ENCODE data around the gene NLRP2B. TPM values are rescaled to one million over a fixed set of nuclear protein-coding genes. Genes with fewer than 3 reads are reported as not detected.

NLRP2B gene
- total RNA-seq, 2 experiments from 2014 or later, result not detected

- H4K20me1 ChIP-seq (ENCODE audit: insufficient read depth, low read length), result no peaks in the 10 kb centered on the region
- no peaks in the 10 kb centered on the region for H3K4me1 ChIP-seq (ENCODE audit: insufficient read depth, low read length, poor library complexity, severe bottlenecking)
- no peak for DNase-seq (ENCODE audit: low spot score)
- H2AFZ ChIP-seq (ENCODE audit: low read length), result no peak overlapping the region
- no peaks in the 10 kb centered on the region for H3K36me3 ChIP-seq (ENCODE audit: insufficient read depth, low read length)
- no peak overlapping the region for H3K4me2 ChIP-seq (ENCODE audit: low read length)
- no TSS peak for BruUV-seq (replicated peaks)
- intact Hi-C loops (cut with micrococcal nuclease; ENCODE audit: unreplicated experiment), result no loop called here
- TF ChIP-seq EZH2phosphoT487 (IDR thresholded peaks at IDR 0.05; ENCODE audit: borderline replicate concordance, low read depth, low read length) (no peak), CTCF (conservative IDR thresholded peaks at IDR 0.05; ENCODE audit: low read length) (no peak)
- no peaks in the 10 kb centered on the region for H3K9me2 ChIP-seq (ENCODE audit: insufficient read depth, low read length)
- ChIA-PET POLR2A (no interaction called here), CTCF (ENCODE audit: unreplicated experiment) (no interaction called here)
- no peak overlapping the region for H3K27ac ChIP-seq (ENCODE audit: low read depth, low read length, poor library complexity, severe bottlenecking)
- no peaks in the 10 kb centered on the region for H3K9me3 ChIP-seq (ENCODE audit: low read length)
- no peak overlapping the region for H3K4me3 ChIP-seq (ENCODE audit: low read depth, low read length, poor library complexity, severe bottlenecking)
- no peaks in the 10 kb centered on the region for H3K79me2 ChIP-seq (ENCODE audit: insufficient read depth, low read depth, low read length)
These were observed 25.0 kb downstream of the NLRP2B start for GRCh38 chrX:57655065-57655464.

- Histone ChIP-seq H3K27ac (ENCODE audit: low read depth, low read length, poor library complexity, severe bottlenecking) (no peak overlapping the region), H3K4me2 (ENCODE audit: low read length) (no peak overlapping the region), H3K4me1 (ENCODE audit: insufficient read depth, low read length, poor library complexity, severe bottlenecking) (no peaks in the 10 kb centered on the region), H3K9me2 (ENCODE audit: insufficient read depth, low read length) (no peaks in the 10 kb centered on the region), H3K9me3 (ENCODE audit: low read length) (no peaks in the 10 kb centered on the region), H3K4me3 (ENCODE audit: low read depth, low read length, poor library complexity, severe bottlenecking) (no peak overlapping the region), H3K36me3 (ENCODE audit: insufficient read depth, low read length) (no peaks in the 10 kb centered on the region), H3K79me2 (ENCODE audit: insufficient read depth, low read depth, low read length) (no peaks in the 10 kb centered on the region), H2AFZ (ENCODE audit: low read length) (no peak overlapping the region), H4K20me1 (ENCODE audit: insufficient read depth, low read length) (no peaks in the 10 kb centered on the region)
- POLR2A ChIA-PET, result no interaction called here
- no peak for DNase-seq (ENCODE audit: low spot score)
- TF ChIP-seq CTCF (conservative IDR thresholded peaks at IDR 0.05; ENCODE audit: low read length) (no peak), EZH2phosphoT487 (IDR thresholded peaks at IDR 0.05; ENCODE audit: borderline replicate concordance, low read depth, low read length) (no peak)
- CTCF ChIA-PET (ENCODE audit: unreplicated experiment), result no interaction called here
- intact Hi-C loops (cut with micrococcal nuclease; ENCODE audit: unreplicated experiment), result no loop called here
- no TSS peak for BruUV-seq (replicated peaks)
These were observed 27.4 kb downstream of the NLRP2B start for GRCh38 chrX:57652705-57653104.

- no peak for DNase-seq (ENCODE audit: low spot score)
- intact Hi-C loops (cut with micrococcal nuclease; ENCODE audit: unreplicated experiment), result no loop called here
- CTCF ChIA-PET (ENCODE audit: unreplicated experiment), result no interaction called here
- POLR2A ChIA-PET, result no interaction called here
- Histone ChIP-seq H4K20me1 (ENCODE audit: insufficient read depth, low read length) (no peaks in the 10 kb centered on the region), H2AFZ (ENCODE audit: low read length) (no peak overlapping the region), H3K9me2 (ENCODE audit: insufficient read depth, low read length) (no peaks in the 10 kb centered on the region), H3K9me3 (ENCODE audit: low read length) (no peaks in the 10 kb centered on the region), H3K4me3 (ENCODE audit: low read depth, low read length, poor library complexity, severe bottlenecking) (no peak overlapping the region), H3K36me3 (ENCODE audit: insufficient read depth, low read length) (no peaks in the 10 kb centered on the region), H3K27ac (ENCODE audit: low read depth, low read length, poor library complexity, severe bottlenecking) (no peak overlapping the region), H3K4me2 (ENCODE audit: low read length) (no peak overlapping the region), H3K4me1 (ENCODE audit: insufficient read depth, low read length, poor library complexity, severe bottlenecking) (no peaks in the 10 kb centered on the region), H3K79me2 (ENCODE audit: insufficient read depth, low read depth, low read length) (no peaks in the 10 kb centered on the region)
- TF ChIP-seq EZH2phosphoT487 (IDR thresholded peaks at IDR 0.05; ENCODE audit: borderline replicate concordance, low read depth, low read length), result no peak
- no peak for TF ChIP-seq CTCF (conservative IDR thresholded peaks at IDR 0.05; ENCODE audit: low read length)
- BruUV-seq (replicated peaks), result no TSS peak
These were observed 28.7 kb downstream of the NLRP2B start for GRCh38 chrX:57651169-57651919.
